GM19043 (cell line): ENCODE results near the gene SPATC1L.
"Not testable (repeated sequence)": the region's sequence is repeated elsewhere in the genome, so short reads cannot be mapped to it uniquely, and the experiment has no call there.

Source experiments
- ATAC-seq: cut with Tn5 transposase; IDR thresholded peaks from one replicate; pipeline ENCODE4 v1.9.1; 2021; ENCODE audit warnings: low read depth; ENCODE audit not compliant: unreplicated experiment

The SPATC1L gene

DNA sequence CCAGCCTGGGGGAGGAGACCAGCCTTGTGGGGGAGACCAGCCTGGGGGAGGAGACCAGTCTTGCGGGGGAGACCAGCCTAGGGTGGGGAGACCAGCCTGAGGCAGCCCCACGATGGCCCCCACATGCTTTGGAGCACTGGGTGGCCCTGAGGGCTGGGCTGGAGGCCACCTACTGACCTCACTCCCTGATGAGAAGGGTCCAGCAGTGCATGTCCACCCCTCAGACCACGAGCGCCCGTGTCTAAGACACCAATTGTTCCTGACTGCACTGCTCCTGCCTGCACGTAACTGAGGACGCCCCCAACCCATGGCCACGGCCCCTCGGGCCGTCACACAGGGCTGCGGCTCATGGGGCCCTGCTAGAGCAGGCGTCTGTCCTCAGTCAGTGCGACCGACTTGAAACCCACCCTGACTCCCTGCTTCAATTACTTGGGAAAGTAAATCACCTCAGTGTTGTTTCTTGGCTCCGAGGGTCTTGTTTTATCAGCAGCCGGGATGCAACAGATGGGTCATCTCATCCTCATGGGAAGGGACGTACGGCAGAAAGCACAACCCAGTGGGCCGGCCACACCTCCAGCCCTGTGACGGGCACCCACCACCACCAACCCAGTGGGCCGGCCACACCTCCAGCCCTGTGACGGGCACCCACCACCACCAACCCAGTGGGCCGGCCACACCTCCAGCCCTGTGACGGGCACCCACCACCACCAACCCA lies at the start of gene SPATC1L:
Gene SPATC1L, minus strand, starts transcription at position 550 of the 715 bp plus-strand sequence. CDS start 1,643 bp downstream, outside the sequence.
- no peak for ATAC-seq

DNA sequence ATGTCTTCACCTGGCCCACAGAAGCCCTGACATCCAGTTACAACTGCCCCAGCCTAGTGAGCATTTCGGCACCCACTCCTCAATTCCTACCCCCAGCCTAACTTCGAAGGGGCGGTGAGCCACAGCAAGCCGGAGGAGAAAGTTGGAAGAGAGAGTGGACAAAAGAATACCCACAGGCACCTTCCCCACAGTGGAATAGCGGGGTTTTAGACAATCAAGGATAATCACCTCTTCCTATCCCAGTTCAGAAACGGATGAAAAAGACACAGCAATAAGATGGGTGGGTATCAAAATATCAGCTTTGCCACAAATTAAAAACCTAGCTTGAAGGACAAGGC lies 45.6 kb upstream of the SPATC1L start:
- no peak for ATAC-seq

DNA sequence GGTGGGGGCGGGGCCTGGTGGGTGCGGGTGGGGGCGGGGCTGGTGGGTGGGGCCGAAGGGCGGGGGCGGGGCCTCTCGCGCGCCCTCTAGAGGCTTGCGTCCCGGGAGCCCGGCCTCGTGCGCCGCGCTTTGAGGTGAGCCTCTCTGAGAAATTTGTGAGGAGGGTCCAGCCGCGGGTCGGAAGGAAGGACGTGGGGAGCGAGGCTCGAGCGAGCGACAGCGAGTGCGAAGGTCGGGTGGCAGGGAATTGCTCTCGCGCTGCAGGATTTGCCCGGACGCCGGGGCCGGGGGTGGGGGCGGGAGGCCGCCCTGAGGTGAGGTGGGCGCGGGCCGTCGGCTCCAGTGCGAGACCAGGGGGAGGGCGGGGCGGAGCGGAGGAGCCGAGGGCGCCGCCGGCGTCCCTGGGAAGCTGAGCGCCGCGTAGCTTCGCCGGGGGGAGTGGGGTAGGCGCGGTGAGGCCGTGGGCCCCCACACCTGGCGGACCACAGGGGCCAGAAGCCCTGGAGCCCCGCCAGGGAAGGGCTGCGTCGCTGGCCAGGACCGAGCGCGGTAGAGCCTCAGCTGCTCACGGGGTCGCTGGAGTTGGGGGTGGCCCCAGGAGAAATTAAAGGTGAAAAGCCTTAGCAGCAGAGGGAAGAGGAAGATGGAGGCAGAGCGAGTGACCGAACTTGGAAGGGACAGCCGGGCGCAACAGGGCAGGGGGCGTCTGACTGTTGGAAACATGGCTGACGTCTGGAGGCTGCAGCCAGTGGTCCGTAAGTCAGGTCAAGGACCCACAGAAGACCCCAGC lies 45.1 kb upstream of the SPATC1L start:
- peak; percentile 9 for ATAC-seq

DNA sequence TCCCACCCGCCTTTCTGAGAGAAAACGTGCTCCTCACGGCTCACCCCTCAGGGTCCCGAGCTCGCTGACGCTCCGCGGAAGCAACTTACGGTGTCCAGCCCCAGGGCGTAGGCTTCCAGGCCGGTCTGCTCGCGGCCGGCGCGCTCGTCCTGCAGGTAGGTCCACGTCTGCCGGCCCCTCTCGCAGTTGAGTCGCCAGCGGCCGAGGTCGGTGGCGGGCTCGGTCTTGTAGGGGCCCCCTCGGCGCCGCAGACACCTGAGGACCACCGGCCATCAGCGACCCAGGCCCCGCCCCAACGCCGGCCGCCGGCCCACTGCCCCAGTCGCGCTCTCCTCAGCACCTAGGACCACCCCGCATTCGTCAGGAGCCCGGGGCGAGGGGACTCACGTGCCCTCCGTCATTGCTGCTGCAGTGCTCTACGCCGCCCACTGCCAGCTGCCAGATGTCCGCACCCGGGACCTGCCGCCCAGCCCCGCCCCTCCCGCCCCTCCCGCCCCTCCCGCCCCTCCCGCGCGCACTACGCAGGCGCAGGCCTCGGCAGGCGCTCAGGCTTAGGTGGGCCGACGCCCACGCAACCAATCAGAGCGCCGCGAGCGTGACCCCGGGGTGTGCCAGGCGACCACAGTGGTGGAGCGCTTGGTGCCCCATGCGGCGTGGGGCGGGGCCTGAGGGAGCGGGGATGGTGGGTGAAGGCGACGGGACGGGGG lies 44.2 kb upstream of the SPATC1L start, which contains the start of gene LSS:
Gene LSS, minus strand, starts transcription at position 430 of the 707 bp plus-strand sequence. Its CDS starts 29 bp downstream, at position 401.
- ATAC-seq, result peak; percentile 65

DNA sequence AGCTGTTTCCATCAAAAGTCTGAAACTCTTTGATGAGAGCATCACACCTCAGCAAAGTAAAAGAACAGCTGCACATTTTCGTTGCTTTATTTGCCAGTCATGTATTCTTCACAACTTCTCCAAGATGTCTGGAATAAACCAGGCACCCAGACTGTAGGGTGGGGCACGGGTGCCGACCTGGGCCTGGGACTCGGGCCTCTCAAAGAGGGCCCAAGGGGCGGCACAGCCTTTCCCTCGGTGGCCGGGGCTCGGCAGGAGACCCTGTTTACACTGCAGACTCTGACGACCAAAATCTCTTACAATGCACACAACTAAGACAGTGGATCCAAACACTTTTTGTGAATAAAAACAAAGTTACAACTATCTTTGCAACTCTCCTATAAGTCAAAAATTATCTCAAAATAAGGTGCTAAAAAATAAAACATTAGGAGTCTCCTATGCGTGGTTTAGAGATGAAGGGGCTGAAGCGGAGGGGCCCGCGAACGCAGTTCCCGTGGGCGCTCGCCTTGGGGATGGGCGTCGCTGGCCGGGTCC lies 43.6 kb upstream of the SPATC1L start:
- no peak for ATAC-seq

DNA sequence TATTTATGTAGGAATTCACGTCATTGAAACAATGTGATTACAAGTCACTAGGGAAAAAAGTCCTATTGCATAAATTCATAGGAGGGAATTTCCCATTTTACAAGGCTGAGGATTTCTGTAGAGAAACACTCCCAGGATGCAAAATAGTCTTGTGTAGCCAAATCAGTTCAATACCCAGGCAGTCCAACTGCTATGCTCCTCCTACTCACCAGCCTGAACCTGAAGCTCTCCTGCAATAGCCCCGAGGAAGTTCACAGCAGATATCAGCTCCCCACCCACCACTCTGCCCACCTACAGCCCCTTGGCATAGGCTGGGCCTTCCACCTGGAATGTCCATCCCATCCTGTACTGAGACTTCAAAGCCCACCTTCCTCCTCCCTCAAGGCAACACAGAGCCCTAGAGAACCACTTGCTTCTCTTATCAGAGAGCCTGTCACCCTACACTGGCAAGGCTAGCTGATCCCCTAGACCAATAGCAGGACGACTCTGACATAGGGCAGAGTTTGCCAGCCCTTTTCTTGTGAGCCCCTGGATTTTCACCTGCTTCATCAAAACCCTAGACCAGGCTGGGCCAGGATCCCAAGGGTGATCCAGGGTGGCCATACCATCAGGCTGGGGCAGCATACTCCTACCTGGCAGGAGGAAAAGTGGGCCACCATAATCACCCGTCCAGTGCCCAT lies 42.8 kb upstream of the SPATC1L start:
- no peak for ATAC-seq

DNA sequence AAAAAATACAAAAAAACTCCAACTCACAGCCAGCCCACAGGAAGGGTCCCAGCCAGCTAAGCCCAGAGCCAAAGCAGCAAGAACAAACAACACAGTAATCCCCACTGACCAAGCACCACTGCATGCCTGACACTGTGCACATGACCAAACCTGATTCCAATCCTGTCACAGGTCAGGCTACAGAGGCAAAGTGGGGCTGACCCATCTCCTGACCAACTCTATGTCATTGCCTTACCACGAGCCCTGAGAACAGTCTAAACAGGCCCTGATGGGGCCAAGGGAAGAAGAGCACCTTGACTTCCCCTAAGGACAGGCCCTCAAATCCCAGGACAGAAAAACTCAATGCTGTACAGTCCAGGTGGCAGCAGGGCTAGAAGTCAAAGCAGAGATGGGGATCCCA lies 41.9 kb upstream of the SPATC1L start:
- ATAC-seq, result no peak

DNA sequence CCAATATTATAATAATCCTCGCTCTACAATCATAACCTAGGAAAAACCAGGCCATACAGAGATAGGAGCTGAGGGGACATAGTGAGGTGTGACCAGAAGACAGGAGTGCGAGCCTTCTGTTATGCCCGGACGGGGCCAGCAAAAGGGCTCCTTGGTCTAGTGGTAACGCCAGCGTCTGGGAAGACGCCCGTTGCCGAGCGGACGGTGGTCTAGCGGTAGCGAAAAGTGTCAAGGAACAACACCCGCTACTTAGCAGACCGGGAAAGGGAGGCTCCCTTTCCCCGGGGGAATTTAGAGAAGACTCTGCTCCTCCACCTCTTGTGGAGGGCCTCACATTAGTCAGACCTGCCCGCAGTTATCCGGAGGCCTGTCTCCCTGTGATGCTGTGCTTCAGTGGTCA lies 39.4 kb upstream of the SPATC1L start:
- ATAC-seq, result not testable (repeated sequence)

DNA sequence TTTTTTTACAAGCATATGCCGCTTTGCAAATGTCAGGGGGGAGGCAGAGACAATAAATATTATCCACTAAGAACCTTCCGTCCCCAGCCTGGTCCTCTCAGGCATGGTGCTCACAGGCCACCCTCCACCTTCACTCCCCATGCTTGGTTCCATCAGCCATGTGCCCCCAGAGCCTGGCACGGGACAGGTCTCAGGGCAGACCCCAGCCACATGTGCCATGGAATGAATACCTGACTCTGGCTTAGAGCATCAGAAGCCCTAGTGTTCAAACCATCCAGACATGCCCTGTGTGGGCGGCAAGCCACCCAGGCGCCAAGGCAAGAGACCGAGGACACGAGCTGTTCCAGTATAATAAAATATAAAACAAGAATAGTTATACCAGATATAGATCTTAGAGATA lies 39.0 kb upstream of the SPATC1L start:
- no peak for ATAC-seq

DNA sequence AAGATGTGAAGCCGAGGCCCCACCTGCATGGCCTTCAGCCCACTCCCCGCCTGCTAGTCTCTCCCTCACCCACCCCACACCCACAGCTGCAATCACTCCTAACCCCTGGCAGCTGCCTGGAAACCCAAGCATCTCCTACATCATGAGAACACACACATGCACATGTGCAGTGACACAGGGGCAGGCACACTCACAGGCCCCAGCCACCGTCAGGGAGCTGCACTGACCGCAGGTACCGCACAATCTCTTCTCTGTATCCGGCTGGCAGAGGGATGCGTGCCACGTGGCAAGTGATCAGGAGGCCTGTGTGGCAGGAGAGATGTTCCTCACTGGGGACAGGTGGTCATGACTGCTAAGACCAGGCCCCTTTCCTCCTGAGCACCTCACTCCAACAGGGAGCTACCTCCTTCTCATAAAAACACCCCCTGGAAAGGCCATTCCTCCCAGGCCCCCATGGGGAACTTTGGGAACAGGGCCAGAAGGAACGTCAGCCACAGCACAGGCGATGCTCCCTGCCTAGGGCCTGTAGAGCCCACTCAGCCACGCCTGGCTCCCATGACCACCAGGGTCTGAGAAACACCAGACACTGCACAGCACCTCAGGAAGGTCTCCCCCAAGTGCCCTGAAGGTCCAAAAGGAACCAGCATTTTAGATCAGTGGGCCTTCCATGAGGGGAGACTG lies 38.3 kb upstream of the SPATC1L start:
- no peak for ATAC-seq

DNA sequence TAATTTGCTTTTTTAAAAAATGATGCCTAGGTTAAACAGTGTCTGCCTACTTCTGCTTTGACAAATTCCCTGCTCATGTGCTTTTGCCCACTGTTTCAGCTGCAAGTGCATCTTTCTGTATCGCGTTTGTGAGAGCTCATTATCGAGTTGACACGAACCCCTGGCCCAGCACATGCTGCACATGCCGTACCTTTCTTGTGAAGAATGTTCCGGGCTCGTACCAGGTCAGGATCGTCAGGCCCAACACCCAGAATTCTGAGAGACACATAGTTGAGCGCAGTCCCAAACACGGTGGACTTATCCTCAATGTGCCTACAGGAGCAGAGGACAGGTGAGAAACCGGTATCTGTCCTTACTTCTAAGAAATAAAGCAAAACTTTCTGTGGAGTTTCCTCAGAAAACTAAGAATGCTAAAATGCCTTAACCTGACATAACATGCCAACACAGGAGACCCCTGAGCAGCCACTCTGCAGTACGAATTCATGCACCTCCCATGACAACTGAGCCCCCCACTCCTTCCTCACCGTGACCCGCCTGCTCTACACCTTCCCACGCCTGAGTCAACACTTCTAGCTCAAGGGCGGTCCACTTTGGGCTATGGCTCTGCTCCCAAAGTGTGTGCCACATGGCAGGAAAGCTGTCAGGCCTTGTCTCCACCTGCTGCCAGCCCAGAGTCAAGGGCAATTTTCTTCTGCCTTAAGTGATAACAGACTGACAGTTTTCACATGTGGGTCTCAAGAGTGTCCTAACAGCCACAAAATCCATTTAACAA lies 37.6 kb upstream of the SPATC1L start:
- no peak for ATAC-seq

DNA sequence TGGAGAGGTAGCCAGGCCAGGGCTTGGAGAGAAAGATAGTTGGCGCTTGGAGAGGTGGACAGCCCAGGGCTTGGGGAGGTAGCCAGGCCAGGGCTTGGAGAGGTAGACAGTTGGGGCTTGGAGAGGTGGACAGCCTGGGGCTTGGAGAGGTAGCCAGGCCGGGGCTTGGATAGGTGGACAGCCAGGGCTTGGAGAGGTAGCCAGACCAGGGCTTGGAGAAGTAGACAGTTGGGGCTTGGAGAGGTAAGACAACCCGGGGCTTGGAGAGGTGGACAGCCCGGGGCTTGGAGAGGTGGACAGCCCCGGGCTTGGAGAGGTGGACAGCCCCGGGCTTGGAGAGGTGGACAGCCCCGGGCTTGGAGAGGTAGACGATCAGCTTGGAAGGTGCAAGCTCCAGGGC lies 36.6 kb upstream of the SPATC1L start:
- ATAC-seq, result no peak

DNA sequence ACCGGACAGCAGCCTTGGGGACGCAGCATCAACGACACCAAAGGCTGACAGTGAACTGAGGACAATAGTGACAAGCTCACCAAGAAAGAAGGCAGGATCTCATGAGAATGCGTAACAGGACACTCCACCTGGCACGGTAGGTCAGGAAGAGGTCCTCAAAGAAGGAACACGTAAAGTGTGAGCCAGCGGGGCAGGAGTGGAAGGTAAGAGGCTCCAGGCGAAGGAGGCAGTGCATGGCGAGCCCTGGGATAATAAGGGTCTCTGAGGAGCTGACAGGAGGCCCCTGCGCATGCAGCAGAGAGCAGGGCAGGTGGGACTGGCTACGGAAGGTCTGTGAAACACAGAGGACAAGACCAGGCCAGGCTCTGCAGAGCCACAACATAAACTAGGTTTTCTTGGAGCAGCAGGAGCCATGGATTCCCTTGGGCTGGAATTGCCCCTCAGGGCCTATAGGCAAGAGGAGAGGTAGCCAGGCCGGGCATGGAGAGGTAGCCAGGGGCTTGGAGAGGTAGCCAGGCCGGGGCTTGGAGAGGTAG lies 36.1 kb upstream of the SPATC1L start:
- ATAC-seq, result no peak

DNA sequence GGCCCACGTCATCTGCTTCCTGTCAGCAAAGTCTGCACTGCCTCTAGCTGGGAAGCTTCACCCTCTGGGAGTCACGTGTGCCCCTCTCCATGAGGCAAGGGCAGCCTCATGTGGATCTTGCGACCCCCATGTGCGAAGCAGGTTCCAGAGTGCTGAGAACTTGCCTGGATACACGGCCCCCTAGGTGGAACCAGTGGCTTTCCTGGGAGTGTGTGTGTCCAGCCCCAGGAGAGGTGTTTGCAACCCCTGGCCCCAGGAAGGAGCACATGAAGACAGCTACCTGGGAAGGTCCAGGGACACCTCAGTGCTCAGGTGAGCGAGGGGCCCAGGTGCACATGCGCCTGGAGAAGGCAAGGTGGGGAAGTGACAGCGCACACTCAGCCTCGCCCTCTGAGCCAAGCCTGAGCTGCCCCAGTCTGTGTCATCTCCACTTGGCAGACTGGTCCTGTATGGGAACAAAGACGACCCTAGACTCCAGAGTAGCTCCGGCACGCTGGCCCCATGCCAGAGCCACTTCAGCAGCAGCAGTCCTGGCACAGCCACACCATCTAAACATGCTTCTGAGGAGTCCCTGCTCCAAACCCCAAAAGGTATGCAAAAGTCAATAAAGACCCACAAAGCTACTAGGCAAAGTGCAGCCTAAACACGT lies 35.5 kb upstream of the SPATC1L start:
- ATAC-seq, result no peak

DNA sequence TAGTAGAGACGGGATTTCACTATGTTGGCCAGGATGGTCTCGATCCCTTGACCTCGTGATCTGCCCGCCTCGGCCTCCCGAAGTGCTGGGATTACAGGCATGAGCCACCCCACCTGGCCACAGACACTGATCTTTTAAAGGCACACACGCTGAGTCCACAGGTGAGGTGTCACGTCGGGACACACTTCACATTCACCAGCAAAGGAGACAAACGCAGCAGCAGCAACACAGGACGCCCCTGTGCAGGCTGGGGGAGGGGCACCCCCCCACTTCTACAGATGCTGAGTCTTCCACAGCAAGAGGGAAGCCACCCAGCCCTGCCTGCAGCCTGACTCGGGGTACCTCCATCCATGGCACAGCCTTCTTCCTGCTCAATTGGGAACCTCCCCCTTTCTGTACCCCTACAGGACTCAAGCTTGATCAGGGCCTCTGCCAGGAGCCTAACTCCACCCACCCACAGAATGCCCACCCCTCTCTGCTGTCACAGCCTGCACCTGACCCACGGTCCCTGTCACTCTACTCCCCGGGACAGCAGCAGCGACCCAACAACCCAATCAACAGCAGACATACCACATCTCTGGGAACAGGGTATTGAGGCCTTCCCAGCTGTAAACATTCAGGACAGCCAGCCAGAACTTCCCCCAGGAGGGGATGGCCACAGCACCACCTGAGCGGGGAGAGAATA lies 34.8 kb upstream of the SPATC1L start:
- ATAC-seq, result no peak

DNA sequence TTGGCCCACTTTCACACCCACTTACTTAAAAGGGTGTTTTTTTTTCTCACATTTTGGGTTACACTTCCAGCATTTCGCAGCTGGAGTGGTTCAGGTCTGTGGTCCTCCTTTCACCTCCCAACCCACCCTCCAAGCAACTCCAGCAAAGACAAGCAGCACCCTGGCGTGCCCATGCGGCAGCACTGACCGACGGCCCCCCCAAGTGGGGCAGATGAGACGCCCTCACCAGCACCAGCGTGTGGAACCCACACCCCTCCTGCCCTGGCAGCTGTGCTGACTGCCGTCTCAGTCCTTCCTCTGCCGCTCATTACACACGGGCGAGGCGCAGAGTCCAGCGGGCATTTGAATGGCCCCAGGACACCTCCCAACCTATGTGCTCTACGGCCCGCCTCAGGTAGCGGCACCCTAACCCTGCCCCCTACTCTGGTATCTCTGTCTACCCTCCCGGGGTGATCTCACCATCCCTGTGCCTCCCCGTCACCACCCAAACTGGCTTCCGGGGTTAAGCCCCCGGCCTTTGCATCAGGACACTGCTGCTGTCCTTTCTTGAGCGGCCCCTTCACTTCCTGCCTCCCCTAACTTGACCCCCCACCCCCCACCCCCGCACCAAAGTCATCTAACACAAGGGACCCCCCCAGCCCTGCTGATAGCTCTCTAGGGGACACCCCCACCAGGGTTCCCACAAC lies 33.4 kb upstream of the SPATC1L start:
- no peak for ATAC-seq

DNA sequence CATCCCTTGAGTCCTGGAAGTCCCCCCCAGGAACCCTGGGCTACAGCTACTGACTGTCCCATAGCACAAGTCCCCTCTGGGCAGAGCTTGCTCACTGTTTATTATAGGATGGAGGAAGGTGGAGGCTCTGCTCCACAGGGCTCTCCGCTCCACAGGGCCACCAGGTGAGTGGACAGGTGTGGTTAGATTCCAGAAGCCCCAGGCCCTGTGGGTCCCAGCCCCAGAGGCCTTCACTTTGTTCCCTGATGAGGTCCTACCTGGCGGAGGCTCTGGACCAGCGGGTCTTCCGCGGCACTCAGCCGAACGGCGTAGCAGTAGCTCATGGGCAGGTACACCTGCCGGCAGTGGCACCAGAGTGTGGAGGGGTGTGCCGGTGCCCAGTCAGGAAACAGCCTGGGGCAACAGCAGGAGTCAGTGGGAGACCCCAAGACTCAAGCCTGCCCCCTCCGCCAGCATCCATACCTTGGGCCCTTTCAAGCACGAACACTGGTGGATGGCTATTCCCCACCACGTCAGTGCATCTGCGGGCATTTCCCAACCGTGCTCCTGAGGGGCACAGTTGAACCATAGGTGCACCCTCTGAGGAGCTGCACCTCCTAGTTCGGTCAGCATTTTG lies 32.0 kb upstream of the SPATC1L start:
- ATAC-seq, result no peak
